ENCODE data around the gene PLEKHG5. TPM values are rescaled to one million over a fixed set of nuclear protein-coding genes. Genes with fewer than 3 reads are reported as not detected.

Gene PLEKHG5, protein sequence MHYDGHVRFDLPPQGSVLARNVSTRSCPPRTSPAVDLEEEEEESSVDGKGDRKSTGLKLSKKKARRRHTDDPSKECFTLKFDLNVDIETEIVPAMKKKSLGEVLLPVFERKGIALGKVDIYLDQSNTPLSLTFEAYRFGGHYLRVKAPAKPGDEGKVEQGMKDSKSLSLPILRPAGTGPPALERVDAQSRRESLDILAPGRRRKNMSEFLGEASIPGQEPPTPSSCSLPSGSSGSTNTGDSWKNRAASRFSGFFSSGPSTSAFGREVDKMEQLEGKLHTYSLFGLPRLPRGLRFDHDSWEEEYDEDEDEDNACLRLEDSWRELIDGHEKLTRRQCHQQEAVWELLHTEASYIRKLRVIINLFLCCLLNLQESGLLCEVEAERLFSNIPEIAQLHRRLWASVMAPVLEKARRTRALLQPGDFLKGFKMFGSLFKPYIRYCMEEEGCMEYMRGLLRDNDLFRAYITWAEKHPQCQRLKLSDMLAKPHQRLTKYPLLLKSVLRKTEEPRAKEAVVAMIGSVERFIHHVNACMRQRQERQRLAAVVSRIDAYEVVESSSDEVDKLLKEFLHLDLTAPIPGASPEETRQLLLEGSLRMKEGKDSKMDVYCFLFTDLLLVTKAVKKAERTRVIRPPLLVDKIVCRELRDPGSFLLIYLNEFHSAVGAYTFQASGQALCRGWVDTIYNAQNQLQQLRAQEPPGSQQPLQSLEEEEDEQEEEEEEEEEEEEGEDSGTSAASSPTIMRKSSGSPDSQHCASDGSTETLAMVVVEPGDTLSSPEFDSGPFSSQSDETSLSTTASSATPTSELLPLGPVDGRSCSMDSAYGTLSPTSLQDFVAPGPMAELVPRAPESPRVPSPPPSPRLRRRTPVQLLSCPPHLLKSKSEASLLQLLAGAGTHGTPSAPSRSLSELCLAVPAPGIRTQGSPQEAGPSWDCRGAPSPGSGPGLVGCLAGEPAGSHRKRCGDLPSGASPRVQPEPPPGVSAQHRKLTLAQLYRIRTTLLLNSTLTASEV
- 9.9 TPM for total RNA-seq
- 5.8 TPM for polyA plus RNA-seq

DNA sequence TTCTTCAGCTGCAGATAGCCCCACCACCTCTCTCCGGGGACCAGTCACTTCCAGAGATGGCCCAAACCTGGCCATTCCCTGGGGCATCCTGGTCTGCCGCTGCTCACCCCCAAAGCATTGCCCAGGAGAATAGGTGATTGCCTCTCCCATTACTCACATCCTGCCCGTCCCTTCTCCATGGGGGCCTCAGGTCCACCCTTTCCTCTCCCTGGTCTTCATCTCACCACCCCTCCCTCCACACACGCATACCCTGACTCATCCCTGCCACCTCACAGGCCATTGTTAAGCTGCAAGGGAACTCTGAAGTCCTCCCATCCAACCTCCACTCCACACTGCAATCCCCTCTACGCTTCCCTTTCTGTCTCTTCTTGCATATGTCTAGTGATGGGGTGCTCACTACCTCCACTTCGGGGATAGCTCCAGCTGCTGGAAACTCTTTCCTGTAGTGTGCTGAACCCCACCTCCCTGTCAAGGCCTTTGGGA, at the start of gene PLEKHG5:
TSS of gene PLEKHG5 (minus strand) at position 188 of the 483 bp plus-strand sequence. CDS start 14,096 bp downstream, outside the sequence.
- no peaks in the 10 kb centered on the region for H3K36me3 ChIP-seq (ENCODE audit: insufficient read depth)
- 78% methylated on average over 6 of the region's 6 CpGs for WGBS
- peak within 1 kb of the TSS; percentile 55 for H3K4me3 ChIP-seq (ENCODE audit: low read depth, low read length)
- no peak for DNase-seq (ENCODE audit: extremely low spot score)
- H3K4me1 ChIP-seq (ENCODE audit: insufficient read depth), result no peaks in the 10 kb centered on the region
- peak within 1 kb of the TSS; percentile 14 for H3K27ac ChIP-seq (ENCODE audit: low read depth)

DNA sequence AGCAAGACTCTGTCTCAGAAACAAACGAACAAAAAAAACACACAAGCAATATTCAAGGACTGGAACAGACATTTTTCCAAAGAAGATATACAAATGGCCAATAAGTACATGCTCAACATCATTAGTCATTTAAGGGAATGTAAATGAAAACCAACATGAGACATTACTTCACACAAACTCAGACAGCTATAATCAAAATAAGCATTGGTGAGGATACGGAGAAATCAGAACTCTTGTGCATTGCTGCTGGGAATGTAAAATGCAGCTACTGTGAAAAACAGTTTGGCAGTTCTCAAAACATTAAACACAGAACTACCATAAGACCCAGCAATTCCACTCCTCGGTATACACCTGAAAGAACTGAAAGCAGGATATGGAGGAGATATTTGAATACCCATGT, 47.5 kb upstream of the PLEKHG5 start:
- 60% methylated on average over 3 of the region's 3 CpGs for WGBS
- H3K4me1 ChIP-seq (ENCODE audit: insufficient read depth), result no peaks in the 10 kb centered on the region
- H3K27ac ChIP-seq (ENCODE audit: low read depth), result no peak overlapping the region
- H3K36me3 ChIP-seq (ENCODE audit: insufficient read depth), result no peaks in the 10 kb centered on the region
- H3K4me3 ChIP-seq (ENCODE audit: low read depth, low read length), result no peak overlapping the region
- no peak for DNase-seq (ENCODE audit: extremely low spot score)

DNA sequence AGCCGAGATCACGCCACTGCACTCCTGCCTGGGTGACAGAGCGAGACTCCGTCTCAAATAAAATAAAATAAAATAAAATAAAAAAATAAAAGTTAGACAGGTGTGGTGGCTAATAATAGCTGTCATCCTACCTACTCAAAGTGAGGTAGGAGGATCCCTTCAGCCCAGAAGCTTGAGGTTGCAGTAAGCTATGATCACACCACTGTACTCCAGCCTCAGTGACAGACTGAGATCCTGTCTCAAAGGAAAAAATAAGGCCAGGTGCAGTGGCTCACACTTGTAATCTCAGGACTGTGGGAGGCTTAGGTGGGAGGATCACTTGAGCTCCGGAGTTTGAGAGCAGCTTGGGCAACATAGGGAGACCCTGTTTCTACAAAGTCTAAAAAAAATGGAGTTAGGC, 44.8 kb upstream of the PLEKHG5 start:
- Histone ChIP-seq H3K36me3 (ENCODE audit: insufficient read depth) (peaks cover 3% of the 10 kb centered on the region), H3K27ac (ENCODE audit: low read depth) (no peak overlapping the region), H3K4me1 (ENCODE audit: insufficient read depth) (no peaks in the 10 kb centered on the region), H3K4me3 (ENCODE audit: low read depth, low read length) (no peak overlapping the region)
- 91% methylated on average over 5 of the region's 5 CpGs for WGBS
- DNase-seq (ENCODE audit: extremely low spot score), result no peak

DNA sequence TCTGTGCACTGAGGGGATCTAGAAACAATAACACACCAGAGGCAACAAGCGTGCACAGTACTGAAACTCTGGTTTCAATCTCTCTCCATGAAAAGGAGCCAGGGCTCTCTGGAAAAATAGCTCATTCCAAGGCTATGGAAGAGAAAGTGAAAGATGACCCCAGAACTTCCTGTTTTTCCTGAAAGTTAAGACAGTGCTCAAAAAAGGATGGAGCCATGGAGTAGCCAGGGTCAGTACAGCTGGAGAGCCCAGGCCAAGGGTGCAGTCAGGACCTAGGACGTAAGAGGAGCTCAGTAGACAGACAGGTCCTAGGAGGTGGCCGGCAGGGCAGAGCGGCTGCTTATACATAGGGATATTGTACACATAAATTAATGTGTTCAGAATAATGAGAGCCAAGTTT, 43.7 kb upstream of the PLEKHG5 start:
- DNase-seq (ENCODE audit: extremely low spot score), result no peak
- H3K4me3 ChIP-seq (ENCODE audit: low read depth, low read length), result no peak overlapping the region
- H3K36me3 ChIP-seq (ENCODE audit: insufficient read depth), result peaks cover 3% of the 10 kb centered on the region
- no peak overlapping the region for H3K27ac ChIP-seq (ENCODE audit: low read depth)
- no peaks in the 10 kb centered on the region for H3K4me1 ChIP-seq (ENCODE audit: insufficient read depth)
- 92% methylated on average over 4 of the region's 4 CpGs for WGBS

DNA sequence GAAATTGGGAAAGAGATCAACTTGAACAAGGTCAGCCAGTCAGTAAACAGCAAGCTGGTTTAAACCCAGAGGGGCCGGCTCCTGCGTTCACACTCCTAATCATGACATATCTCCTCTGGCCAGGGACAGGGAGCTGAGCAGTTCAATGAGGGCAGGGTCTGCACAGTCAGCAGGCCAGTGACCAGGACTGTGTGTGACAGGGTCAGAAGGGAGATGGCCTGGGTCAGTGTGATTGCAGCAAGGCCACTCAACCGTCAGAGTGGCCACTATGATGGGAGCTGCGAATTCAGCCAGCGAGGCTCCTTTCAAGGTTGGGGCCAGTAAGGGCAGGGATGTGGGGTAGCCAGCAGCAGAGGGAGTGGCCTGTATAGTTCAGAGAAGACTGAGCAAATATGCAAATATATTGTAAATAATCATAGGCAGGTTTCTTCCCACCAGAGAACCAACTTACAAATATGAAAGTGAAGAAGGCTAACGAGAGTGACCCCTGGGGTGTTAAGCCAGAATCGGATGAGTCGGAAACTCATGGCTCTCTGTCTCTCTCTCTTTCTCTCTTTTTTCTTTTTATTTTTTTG, 42.9 kb upstream of the PLEKHG5 start:
- Histone ChIP-seq H3K4me3 (ENCODE audit: low read depth, low read length) (no peak overlapping the region), H3K36me3 (ENCODE audit: insufficient read depth) (peaks cover 3% of the 10 kb centered on the region), H3K4me1 (ENCODE audit: insufficient read depth) (no peaks in the 10 kb centered on the region), H3K27ac (ENCODE audit: low read depth) (no peak overlapping the region)
- WGBS, result 89% methylated on average over 8 of the region's 8 CpGs
- DNase-seq (ENCODE audit: extremely low spot score), result no peak

DNA sequence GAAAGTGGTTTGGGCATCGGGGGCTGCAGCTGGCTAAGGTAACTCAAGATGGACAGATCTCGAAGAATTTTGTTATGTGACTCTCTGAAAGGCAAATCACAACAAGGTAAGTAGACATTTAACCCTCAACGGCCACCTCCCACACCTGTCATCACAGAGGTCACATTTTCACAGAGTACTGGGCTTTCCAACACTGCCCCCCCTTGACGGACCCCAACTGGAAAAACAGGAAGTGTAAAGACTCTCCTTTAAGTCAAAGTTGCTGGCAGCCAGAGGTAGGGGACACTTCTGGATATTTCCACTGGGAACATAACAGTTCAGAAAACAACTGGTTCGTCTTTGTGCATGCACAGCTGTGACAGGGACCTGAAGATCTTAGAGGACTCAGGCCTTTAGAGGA, 40.5 kb upstream of the PLEKHG5 start:
- no peaks in the 10 kb centered on the region for H3K4me1 ChIP-seq (ENCODE audit: insufficient read depth)
- H3K36me3 ChIP-seq (ENCODE audit: insufficient read depth), result peaks cover 3% of the 10 kb centered on the region
- no peak overlapping the region for H3K27ac ChIP-seq (ENCODE audit: low read depth)
- H3K4me3 ChIP-seq (ENCODE audit: low read depth, low read length), result no peak overlapping the region
- WGBS, result 90% methylated on average over 5 of the region's 5 CpGs
- DNase-seq (ENCODE audit: extremely low spot score), result no peak

DNA sequence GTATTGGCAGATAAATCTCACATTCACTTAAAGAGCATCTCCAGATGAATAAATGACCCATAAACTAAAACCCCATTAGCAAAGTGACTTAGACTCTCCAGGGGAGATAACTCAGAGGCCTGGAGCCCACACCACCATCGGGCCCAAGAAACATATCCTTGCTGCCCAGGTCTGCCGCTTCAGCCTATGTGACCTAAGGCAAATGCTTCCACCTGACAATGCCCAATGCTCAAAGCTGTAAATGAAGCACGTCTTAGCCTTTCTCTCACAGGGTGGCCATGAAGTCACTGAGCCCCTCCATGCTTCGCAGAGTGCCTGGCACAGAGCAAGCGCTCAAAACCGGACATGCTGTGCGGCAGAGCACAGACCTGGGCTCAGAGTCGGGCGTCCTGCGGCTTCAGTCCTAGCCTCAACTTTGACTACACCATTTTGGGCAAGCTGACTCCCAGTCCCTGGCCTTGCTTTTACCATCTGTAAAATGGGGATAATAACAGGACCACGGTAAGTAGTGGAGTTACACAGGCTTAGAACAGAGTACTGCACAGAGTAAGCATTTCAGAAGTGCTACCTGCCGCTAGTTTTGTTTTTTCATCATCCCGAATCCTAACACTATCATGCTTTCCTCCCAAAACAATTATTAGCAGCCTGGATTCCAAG, 39.2 kb upstream of the PLEKHG5 start:
- 97% methylated on average over 13 of the region's 13 CpGs for WGBS
- Histone ChIP-seq H3K4me3 (ENCODE audit: low read depth, low read length) (no peak overlapping the region), H3K36me3 (ENCODE audit: insufficient read depth) (peaks cover 3% of the 10 kb centered on the region), H3K27ac (ENCODE audit: low read depth) (no peak overlapping the region), H3K4me1 (ENCODE audit: insufficient read depth) (no peaks in the 10 kb centered on the region)
- no peak for DNase-seq (ENCODE audit: extremely low spot score)

DNA sequence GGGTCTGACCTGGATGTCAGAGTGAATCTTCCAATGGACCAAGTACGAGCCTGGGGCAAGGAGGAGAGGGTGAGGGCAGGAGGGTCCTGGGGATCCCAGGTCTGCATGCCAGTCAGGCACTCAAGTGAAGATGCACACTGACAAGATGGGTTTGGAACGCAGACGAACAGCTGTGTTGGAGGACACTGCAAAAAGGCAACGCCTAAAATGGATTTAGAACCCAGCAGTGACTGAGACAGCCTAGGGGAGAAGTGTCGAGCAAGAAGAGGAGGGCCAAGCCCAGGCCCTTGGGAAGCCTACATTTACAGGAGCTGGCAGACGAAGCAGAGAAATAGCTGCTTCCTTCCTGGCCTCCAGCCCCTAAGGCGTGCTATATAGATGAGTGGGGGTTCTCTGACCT, 37.0 kb upstream of the PLEKHG5 start:
- Histone ChIP-seq H3K4me1 (ENCODE audit: insufficient read depth) (no peaks in the 10 kb centered on the region), H3K36me3 (ENCODE audit: insufficient read depth) (peaks cover 3% of the 10 kb centered on the region), H3K27ac (ENCODE audit: low read depth) (no peak overlapping the region), H3K4me3 (ENCODE audit: low read depth, low read length) (no peak overlapping the region)
- WGBS, result 86% methylated on average over 7 of the region's 7 CpGs
- no peak for DNase-seq (ENCODE audit: extremely low spot score)

DNA sequence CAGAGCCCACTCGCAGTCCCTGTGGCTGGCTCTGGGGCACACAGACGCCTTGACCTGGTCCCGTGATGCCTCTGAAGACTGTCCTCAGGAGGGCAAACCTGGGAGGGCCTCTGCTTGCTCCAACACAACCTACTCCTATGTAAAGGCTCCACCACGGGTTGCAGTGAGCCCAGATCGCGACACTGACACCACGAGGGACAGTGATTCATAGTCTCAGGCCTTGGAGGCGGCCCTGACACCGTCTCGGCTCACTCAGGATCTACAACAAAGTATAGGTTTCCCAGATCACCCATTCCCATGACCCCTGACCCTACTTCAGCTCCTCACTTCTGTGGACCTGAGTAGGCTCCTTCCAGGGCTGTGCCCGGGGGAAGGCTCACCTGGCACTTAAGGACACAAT, 34.8 kb upstream of the PLEKHG5 start:
- Histone ChIP-seq H3K36me3 (ENCODE audit: insufficient read depth) (no peaks in the 10 kb centered on the region), H3K4me1 (ENCODE audit: insufficient read depth) (no peaks in the 10 kb centered on the region), H3K4me3 (ENCODE audit: low read depth, low read length) (no peak overlapping the region), H3K27ac (ENCODE audit: low read depth) (no peak overlapping the region)
- DNase-seq (ENCODE audit: extremely low spot score), result no peak
- WGBS, result 89% methylated on average over 11 of the region's 11 CpGs

DNA sequence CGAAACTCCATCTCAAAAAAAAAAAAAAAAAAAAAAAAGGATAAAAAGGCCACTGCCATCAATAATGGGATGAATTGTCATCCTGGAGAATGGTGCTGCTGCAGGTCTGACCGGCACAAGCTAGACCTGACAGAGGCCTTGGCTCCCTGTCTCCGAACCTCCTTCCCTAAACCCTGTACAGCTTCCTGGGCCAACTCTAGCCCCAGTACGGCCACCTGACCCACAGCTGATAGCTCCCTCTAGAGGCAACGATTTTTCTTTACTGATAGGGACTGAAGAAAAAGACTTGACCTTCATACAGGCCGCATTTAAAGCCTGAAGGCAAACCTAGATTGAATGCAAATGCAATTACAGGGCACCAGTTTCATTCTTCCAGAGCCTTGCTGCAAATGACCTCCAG, 32.1 kb upstream of the PLEKHG5 start:
- Histone ChIP-seq H3K4me1 (ENCODE audit: insufficient read depth) (no peaks in the 10 kb centered on the region), H3K4me3 (ENCODE audit: low read depth, low read length) (no peak overlapping the region), H3K27ac (ENCODE audit: low read depth) (no peak overlapping the region), H3K36me3 (ENCODE audit: insufficient read depth) (no peaks in the 10 kb centered on the region)
- whole genome bisulfite sequencing, result 44% methylated on average over 6 of the region's 6 CpGs
- DNase-seq (ENCODE audit: extremely low spot score), result no peak

DNA sequence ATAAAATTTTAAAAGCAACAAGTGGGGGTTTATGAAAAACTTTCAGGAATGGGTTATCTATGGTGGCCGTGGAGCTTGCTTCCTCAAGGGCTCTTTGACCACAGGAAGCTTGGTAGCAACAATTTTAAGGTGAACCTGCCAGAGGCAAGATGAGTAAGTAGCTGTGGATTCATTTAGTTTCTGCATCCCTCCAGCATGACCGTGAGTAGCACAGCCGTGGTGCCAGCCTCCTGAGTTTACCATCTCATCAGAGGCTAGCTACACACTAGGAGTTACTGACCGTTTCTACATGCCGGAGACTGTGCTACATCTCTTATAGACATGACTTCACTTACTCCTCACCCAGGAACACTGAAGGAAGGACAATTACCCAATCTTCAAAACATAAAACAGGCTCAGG, 30.1 kb upstream of the PLEKHG5 start:
- 74% methylated on average over 5 of the region's 5 CpGs for WGBS
- DNase-seq (ENCODE audit: extremely low spot score), result no peak
- Histone ChIP-seq H3K4me1 (ENCODE audit: insufficient read depth) (no peaks in the 10 kb centered on the region), H3K4me3 (ENCODE audit: low read depth, low read length) (no peak overlapping the region), H3K27ac (ENCODE audit: low read depth) (no peak overlapping the region), H3K36me3 (ENCODE audit: insufficient read depth) (no peaks in the 10 kb centered on the region)

DNA sequence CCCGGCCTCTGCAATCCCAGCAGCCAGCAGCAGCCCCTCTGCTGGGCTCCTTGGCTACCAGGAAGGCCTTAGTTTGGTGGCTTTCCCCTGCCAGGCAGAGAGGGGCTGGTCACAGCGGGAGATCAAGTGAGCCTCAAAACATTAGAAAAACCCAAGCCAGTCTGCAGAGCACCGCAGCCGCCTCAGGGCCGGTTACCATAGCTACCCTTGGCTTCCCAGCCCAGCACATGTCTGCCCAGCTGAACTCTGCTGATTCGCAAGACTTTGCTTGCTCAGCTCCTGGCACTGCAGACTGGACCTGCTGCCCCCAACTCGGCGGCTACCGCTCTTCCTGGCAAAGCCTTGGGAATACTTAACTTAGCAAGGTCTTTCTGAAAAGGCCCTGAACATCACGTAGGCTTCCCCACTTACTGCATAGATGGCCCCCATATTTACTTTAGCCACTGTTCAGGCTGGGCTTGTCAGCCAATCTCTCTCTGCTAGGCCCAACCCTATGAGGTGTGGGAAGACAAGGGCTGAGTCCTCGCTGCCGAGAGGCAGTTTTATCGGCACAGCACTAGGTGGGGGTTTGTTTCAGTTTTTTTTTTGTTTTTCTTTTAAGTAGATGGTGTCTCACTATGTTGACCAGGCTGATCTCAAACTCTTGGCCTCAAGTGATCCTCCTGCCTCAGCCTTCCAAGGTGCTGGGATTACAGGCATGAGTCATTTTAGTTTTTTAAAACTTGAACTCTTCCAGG, 28.6 kb upstream of the PLEKHG5 start:
- no peak overlapping the region for H3K27ac ChIP-seq (ENCODE audit: low read depth)
- H3K4me3 ChIP-seq (ENCODE audit: low read depth, low read length), result no peak overlapping the region
- DNase-seq (ENCODE audit: extremely low spot score), result peak; percentile 50
- H3K4me1 ChIP-seq (ENCODE audit: insufficient read depth), result no peaks in the 10 kb centered on the region
- 17% methylated on average over 13 of the region's 13 CpGs for WGBS
- no peaks in the 10 kb centered on the region for H3K36me3 ChIP-seq (ENCODE audit: insufficient read depth)
